GM20431 (cell line): Measurements from ENCODE around the gene SMIM13.

Source experiments
- in situ Hi-C: fragments of 300-500 bp; cut with MseI, MboI; formaldehyde crosslinking; loops from one replicate; pipeline ENCODE4 v1.15.0; 2020; ENCODE audit warnings: low sequenced_read_pairs; ENCODE audit not compliant: unreplicated experiment

Gene SMIM13

GRCh38 chr6:11143394-11144371, 50.0 kb downstream of the SMIM13 start:
- in situ Hi-C loops, result loop anchor here (10.0 kb wide), 1 partner anchor 351 kb away; no protein-coding TSS in a partner anchor

GRCh38 chr6:11144393-11144851, 50.8 kb downstream of the SMIM13 start:
- in situ Hi-C loops, result loop anchor here (10.0 kb wide), 1 partner anchor 350 kb away; no protein-coding TSS in a partner anchor

- in situ Hi-C loops, result loop anchor here (10.0 kb wide), 1 partner anchor 349 kb away; no protein-coding TSS in a partner anchor
Observed at GRCh38 chr6:11146117-11146826, 52.6 kb downstream of the SMIM13 start.

GRCh38 chr6:11149551-11149950, 55.9 kb downstream of the SMIM13 start:
- in situ Hi-C loops, result loop anchor here (10.0 kb wide), 1 partner anchor 345 kb away; no protein-coding TSS in a partner anchor

GRCh38 chr6:11151488-11151887, 57.9 kb downstream of the SMIM13 start:
- in situ Hi-C loops, result no loop called here

- in situ Hi-C loops, result no loop called here
Observed at GRCh38 chr6:11152581-11152980, 58.9 kb downstream of the SMIM13 start.

- in situ Hi-C loops, result no loop called here
Observed at GRCh38 chr6:11153447-11153846, 59.8 kb downstream of the SMIM13 start.

- in situ Hi-C loops, result no loop called here
Observed at GRCh38 chr6:11155589-11155988, 62.0 kb downstream of the SMIM13 start.

GRCh38 chr6:11160199-11160598, 66.6 kb downstream of the SMIM13 start:
- in situ Hi-C loops, result no loop called here

GRCh38 chr6:11161031-11161956, 67.7 kb downstream of the SMIM13 start:
- in situ Hi-C loops, result no loop called here

GRCh38 chr6:11162262-11162661, 68.6 kb downstream of the SMIM13 start:
- in situ Hi-C loops, result no loop called here

- in situ Hi-C loops, result no loop called here
Observed at GRCh38 chr6:11163932-11164331, 70.3 kb downstream of the SMIM13 start.

- in situ Hi-C loops, result no loop called here
Observed at GRCh38 chr6:11164717-11165646, 71.3 kb downstream of the SMIM13 start.

GRCh38 chr6:11166948-11167347, 73.3 kb downstream of the SMIM13 start:
- in situ Hi-C loops, result no loop called here

- in situ Hi-C loops, result no loop called here
Observed at GRCh38 chr6:11168091-11168635, 74.5 kb downstream of the SMIM13 start.

- in situ Hi-C loops, result no loop called here
Observed at GRCh38 chr6:11171952-11172351, 78.3 kb downstream of the SMIM13 start.

- in situ Hi-C loops, result no loop called here
Observed at GRCh38 chr6:11172501-11173327, 79.1 kb downstream of the SMIM13 start.

- in situ Hi-C loops, result no loop called here
Observed at GRCh38 chr6:11174242-11174611, 80.6 kb downstream of the SMIM13 start.
